Stimulated activated CD8-positive, alpha-beta memory T cell treated with anti-CD3 and anti-CD28 coated beads, Interleukin-7, amount 100 ng/mL, for 4 hours (primary cell): Measurements from ENCODE around the gene AGAP1.

Source experiments
- DNase-seq, 2 donors: peaks; one replicate each; pipeline ENCODE4 v3.0.0-alpha.2; 2020; ENCODE audit warnings: low read depth in 2 of 2

The AGAP1 gene

DNA sequence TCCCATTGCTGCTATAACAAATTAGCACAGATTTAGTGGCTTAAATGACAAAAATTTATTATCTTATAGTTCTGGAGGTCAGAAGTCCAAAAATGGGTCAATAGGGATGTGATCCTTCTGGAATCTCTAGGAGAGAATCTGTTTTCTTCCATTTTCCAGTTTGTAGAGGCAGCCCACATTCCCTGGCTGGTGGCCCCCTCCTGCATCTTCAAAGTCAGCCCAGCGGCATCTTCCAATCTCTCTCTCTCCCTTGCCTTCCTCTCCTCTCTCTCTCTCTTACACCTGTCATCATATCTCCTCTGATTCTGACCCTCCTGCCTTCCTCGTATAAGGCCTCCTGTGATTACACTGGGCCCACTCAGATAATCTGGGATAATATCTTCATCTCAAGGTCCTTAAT is 3.9 kb upstream of the AGAP1 start:
- DNase-seq: no peak

DNA sequence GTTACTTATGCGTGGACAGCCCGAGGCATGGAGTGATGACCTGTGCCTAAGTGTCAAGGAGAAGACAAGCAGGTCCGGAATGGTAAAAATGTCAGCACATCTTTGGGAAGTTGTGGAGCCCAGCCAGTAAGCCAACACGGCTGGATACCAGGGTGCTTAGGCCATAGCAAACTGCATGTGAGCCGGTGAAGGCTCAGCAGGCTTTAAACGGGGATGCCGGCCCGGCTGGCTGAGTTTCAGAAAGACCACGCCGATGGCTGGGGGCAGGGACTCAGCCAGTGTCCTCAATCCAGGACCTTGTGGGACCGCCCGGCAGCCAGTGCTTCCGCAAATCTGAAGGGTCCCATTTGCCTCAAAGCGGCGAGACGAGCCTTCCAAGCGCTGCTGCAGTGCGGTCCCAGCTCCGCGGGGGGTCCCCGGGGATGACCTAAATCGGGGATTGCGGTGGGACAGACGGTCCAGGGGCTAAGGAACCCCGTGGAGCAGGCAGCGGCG is 946 bp upstream of the AGAP1 start:
- no peak for DNase-seq

DNA sequence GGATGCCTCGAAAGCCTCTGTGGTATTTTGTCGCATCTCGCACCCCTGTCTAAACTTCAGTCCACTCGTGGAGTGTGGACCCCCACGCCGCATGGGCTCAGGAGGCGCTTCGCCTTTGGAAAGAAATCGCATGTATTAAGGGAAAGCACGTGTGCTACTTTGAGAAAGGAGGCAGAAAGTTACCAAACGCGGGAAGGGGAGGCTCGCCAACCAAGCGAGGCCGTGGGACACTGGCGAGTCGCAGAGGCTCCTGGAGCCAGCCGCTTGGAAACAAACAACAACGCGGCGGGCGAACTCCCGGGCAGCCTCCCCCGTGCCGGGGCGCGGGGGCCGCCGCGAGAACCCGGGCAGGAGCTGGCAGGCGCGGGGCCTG is 455 bp upstream of the AGAP1 start:
- no peak for DNase-seq

- DNase-seq: no peak
Observed at GRCh38 chr2:235494716-235495372, 1.0 kb downstream of the AGAP1 start.

DNA sequence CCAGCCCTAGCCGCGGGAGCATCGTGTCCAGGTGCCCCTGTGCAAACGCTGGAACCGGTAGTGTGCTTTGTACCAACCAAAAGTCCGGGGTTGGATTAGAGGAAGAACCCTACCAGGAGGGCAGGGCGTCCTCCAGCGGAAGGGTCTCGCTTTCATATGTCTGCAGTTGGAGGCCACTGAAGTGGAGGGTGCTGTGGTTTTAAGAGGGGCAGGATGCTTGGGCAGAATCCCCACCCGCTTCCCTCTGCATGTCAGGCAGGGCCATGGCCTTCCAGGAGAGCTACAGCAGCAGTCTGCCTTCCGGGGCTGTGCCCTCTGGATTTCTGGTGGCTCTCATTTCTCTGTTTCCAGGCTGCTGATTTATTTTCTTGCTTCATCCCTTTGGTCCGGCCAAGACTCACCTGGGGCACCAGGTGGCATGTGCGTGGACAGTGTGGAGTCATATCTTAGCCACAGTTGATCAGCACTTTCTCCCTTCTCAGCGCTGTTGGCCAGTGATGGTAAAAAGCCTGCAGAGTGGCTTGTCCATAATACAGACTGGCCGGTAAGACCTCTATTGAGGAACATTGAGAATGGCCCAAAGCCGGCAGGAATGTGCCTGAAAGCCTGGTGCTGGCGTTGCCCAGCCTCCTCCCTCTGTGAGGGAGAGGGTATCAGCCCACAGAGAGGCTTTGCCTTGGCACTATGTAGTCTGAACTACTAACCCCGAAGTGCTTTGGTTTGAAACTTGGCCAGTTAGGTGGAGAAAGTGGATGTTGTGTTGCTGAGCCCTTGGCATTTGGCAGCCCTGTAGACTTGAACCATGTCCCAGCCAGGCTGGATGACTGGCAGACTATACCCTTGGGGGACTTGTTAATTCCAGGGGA is 1.8 kb downstream of the AGAP1 start:
- no peak for DNase-seq

GRCh38 chr2:235496239-235496621 is 2.4 kb downstream of the AGAP1 start:
- no peak for DNase-seq

DNA sequence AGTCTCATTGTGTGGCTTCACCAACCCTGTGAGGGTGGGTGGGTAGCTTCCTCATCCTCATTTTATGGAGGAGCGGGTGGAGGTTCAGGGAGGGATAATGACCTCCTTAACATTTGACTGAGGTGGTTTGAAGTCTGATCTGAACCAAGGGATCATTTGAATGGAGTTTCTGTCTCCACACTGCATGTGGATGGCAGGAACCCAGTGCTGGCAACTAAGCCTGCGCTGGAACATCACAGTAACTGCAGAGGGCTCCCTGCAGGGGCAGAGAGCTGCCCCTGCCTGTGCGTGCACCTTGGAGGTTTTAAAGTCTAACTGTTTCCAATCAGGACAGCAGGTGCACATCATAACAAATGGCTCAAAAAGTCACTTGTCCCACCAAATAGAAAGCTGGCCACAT is 3.3 kb downstream of the AGAP1 start:
- no peak for DNase-seq

GRCh38 chr2:235498541-235498940 is 4.7 kb downstream of the AGAP1 start:
- DNase-seq: no peak

DNA sequence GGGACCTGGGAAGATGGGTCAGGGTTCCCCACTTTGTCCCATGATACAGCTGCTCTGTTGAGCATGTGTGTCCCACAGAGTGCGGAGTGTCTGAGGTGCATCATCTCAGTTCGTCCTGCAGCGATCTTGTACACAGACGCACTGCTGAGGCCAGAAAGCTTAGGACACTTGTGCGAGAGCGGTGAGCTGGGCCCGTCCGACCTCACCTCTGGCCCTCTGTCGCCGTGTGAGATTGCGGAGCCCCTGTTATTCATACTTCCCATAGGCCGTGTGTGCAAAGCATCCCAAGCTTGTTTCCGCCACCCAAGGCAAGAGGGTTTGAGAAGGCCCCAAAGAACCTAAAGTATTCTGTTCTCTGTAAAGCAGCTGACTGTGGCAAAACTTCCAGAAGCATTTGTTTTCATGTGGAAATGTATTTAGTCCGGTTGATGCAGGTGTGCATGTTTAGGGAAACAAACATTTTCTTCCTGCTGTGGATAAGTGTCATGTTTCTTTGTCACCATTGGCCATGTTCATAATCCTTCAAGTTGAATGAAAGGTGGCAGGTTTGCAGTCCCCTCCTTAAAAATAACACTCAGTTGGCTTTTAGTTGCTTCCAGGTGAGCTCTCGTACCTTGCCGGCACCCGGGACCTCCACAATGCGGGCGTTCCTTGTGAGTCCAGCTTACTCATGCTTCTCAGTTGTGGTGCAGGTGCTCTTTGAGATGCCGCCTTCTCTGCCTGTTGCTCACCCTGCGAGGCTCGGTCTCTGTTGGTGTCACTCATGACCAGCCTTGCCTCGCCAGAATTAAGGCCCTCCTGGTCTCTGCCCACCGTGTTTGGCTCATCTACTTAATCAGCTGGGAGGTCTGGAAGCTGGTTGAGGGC is 5.3 kb downstream of the AGAP1 start:
- no peak for DNase-seq

DNA sequence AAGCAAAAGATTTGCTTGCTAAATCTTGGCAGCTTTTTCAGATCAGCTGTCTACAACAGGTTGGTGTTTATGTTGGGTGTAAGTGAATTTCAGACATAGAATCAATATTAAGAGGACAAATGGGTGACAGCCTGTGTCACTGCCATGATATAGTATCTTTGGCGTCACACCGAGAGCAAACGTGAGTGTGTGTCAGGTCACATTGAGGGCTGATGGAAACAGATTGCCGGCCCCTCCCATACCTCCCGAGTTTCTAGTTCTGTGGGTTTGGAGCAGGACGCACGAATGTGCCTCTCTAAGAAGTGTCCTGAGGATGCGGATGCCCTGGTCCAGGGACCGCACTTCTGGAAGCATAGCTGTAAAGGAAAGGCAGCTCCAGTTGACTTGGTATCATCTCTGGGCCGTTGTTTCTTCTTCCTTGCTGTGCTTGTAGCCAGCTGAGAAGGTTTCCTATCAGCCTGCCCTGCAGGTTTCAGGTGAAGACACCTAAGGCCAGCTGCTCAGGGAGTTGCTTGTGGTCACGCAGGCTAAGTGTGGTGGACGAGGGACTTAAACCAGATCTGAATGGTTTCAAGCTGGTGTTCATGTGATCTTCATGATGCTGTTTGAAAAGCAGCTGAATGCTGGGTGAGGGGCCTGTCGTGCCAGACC is 6.4 kb downstream of the AGAP1 start:
- no peak for DNase-seq

GRCh38 chr2:235500761-235501672 is 7.2 kb downstream of the AGAP1 start:
- DNase-seq: no peak

- no peak for DNase-seq
Observed at GRCh38 chr2:235501673-235502031, 7.8 kb downstream of the AGAP1 start.

DNA sequence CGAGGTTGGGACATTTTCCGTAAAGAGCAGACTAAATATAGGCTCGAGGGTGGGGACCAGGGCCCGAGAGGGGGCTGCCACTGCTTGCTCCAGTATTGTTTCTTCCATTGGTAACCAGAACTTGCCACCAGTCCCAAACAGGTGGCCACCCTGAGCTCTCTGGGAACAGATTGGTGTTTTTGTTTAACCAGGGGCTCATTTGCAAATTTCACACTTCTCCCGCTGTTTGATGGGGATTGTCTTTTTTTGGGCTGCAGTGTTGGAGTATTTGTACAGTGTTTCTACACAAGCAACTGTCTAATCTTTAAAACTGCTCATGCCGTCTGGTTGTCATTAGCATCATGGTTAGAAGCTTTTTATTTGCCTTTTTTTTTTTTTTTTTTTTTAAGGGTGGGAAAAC is 8.5 kb downstream of the AGAP1 start:
- no peak for DNase-seq

- no peak for DNase-seq
Observed at GRCh38 chr2:235504441-235505180, 10.8 kb downstream of the AGAP1 start.

GRCh38 chr2:235505181-235505741 is 11.4 kb downstream of the AGAP1 start:
- DNase-seq: no peak

GRCh38 chr2:235506291-235506996 is 12.6 kb downstream of the AGAP1 start:
- no peak for DNase-seq

DNA sequence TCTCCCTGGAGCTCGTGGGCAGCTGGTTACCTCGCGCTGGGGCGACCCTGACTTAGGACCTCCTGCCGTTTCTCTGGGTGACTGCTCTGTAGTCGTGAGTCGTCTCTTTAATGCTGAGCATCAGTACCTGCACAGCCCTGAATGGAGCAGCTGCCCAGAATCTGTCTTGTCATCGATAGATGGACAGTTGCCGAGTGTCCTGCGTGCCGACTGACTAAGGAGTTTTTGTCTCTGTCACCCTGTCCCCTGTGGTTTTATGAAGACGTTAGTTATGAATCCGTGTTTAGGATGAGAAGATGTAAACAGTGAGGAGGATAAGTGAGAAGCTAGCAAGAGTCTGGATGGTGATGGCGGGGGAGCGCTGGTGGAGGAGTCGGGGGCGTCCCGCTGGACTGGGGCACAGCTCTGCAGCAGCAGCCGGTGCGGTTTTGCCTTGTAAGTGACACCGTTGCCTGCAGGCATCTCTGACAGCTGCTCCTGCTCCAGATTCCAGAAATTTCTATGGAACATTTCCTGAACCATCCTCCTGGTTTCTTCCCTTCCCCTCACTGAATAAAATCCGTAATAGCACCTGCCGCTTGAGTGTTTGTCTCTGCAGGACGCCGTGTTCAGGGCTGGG is 13.3 kb downstream of the AGAP1 start:
- DNase-seq: no peak

- no peak for DNase-seq
Observed at GRCh38 chr2:235507928-235508327, 14.1 kb downstream of the AGAP1 start.
